Measurements from ENCODE around the gene AP3S2. TPM values are rescaled to one million over a fixed set of nuclear protein-coding genes. Genes with fewer than 3 reads are reported as not detected.
"Not testable (repeated sequence)": the region's sequence is repeated elsewhere in the genome, so short reads cannot be mapped to it uniquely, and the experiment has no call there.

Gene AP3S2
- total RNA-seq, 1 donor from 2014 or later: 46.9 TPM

DNA sequence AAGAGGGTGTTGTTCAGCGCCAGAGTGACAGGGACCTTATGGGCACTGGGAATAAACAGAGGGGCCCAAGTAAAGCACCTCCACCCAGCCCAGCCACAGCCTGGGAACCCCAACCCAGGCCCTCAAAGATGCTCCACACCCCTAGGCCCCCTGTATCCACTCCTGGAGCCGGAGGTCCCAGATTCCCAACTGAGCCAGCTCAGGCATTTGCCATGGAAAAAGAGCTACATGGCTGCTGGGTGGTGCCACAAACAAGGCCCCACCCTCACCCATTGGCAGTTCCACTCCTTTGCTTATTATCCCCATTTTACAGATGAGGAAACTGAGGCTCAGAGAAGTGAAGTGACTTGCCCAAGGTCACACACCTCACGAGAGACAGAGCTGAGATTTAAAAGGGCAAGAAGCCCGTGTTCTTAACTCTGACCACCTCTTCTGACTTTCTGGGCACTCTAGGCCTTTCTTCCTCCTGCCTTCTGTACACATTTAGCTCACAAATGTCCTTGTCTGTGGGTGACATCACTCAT, 96.1 kb downstream of the AP3S2 start:
- DNase-seq (ENCODE audit: missing footprints) (no peak), ATAC-seq (no peak)
- intact Hi-C loops (cut with DNase I): no loop called here

DNA sequence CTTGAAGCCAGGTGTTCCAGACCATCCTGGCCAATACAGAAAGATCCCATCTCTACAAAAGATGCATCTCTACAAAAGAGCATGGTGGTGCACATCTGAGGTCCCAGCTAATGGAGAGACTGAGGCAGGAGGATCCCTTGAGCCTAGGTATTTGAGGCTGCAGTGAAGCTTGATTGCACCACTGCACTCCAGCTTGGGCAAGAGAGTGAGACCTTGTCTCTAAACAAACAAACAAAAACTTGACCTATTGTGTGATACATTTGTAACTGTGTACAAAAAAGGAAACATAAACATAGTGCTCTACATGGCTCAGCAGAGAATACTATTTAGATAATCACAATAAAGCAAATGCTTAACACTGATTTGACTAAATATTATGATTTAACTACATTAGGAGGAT, 97.8 kb downstream of the AP3S2 start:
- no peak for DNase-seq (ENCODE audit: missing footprints)
- intact Hi-C loops (cut with DNase I): no loop called here
- no peak for ATAC-seq

DNA sequence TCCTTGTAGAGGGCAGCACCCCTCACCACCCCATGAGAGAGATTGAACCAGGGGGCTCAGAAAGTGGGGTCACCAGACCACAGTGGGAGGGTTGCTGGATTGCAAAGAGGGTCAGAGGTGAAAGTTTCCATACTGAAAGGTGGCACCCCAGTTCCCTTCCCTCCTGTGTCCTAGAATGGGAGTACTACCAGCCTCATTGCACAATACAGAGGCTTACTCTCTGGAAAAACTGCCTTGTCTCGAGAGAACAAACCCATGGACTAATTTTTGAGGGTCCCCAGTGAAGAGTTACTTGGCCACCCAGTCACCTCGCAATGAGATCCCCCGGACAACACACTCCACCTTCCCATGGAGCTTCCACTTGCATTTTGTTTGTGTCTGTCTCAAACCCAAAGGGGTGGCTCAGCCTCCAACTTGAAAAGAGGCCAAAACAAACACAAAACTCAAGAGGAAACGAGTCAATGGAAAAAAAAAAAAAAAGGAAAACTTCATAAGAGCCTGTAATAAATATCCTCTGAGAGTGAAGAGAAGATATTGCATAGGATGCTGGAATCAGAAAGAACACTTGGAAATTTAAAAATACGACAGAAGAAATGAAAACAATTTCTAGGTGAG, 99.1 kb downstream of the AP3S2 start:
- peak; percentile 56 for ATAC-seq
- DNase-seq (ENCODE audit: missing footprints): no peak
- intact Hi-C loops (cut with DNase I): no loop called here

DNA sequence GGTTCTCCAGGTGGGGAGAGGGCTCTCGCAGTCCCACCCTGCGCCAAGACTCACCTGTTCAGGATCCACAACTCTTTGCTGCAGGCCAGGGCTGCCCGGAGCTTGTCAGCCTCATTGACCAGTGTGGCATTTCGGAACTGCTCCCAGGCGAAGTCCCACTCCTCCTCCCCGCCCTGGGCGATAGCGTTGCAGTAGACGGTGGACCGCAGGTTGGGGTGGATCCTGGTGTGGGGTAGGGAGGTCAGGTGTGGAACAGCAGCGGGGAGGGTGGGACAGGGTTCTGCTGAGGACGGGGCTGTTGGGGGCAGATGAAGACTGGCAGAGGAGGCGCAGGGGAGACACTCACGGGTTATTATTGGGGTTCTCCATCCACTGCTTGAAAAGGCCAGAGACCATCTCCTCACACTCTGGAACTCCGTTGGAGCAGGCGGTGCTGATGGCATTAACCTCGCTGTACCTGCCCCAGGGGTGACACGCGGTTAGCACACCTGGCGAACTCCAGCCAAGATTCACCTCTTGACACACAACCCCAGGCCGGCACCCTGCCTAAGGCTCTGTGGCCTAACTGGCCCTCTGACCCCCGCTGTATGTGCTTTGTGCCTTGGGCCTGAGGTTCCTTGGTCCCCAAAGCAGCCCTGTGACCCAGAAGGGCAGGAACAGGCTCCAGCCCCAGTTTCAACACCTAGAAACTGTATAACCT, 101.5 kb downstream of the AP3S2 start:
- ATAC-seq: no peak
- intact Hi-C loops (cut with DNase I): no loop called here
- DNase-seq (ENCODE audit: missing footprints): no peak

- ATAC-seq (no peak), DNase-seq (ENCODE audit: missing footprints) (no peak)
- intact Hi-C loops (cut with DNase I): no loop called here
Observed at GRCh38 chr15:89790661-89791060, 103.1 kb downstream of the AP3S2 start.

DNA sequence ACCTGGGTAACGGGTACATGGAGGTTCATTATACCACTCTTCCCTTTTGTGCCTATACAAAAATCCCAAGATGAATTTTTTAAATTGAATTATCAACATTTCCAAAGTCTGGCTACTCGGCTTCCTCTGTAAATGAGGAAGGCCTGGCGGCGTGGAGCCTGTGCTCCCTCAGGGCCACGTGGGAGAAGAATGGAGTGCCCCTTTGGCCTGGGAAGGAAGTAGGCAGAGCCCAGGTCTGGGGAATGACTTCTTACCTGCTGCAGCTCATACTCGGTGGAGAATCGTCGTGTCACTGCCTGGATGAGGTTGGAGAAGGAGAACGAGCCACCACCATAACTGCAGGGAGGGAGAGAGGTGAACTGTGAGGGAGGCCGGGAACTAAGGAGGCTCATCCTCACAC, 103.6 kb downstream of the AP3S2 start:
- intact Hi-C loops (cut with DNase I): no loop called here
- no peak for ATAC-seq
- DNase-seq (ENCODE audit: missing footprints): no peak

DNA sequence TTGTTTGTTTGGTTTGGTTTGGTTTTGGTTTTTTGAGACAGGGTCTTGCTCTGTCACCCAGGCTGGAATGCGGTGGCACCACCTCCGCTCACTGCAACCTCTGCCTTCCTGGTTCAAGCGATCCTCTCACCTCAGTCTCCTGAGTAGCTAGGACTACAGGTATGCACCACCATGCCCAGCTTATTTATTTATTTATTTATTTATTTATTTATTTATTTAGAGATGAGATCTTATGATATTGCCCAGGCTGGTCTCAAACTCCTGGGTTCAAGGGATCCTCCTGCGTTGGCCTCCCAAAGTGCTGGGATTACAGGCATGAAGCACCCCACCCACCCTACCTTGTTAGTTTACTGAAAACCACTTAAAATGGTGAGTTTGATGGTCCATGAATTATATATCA, 105.2 kb downstream of the AP3S2 start:
- intact Hi-C loops (cut with DNase I); ATAC-seq; DNase-seq (ENCODE audit: missing footprints): not testable (repeated sequence)

DNA sequence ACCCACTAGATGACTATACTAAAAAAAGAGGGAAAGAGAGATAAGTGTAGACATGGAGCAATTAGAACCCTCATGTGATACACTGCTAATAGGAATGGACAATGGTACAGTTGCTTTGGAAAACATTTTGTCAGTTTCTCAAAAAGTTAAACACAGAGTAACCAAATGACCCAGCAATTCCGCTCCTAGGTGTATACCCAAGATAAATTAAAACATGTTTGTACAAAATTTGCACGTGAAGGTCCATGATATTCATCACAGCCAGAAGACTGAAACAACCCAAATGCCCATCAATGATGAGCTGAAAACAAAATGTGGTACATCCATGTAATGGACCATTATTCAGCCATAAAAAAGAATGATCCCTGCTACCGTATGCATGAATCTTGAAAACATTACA, 105.8 kb downstream of the AP3S2 start:
- no peak for ATAC-seq
- no peak for DNase-seq (ENCODE audit: missing footprints)
- intact Hi-C loops (cut with DNase I): no loop called here

- intact Hi-C loops (cut with DNase I): no loop called here
- DNase-seq (ENCODE audit: missing footprints) (no peak), ATAC-seq (no peak)
Observed at GRCh38 chr15:89785774-89786140, 108.0 kb downstream of the AP3S2 start.

DNA sequence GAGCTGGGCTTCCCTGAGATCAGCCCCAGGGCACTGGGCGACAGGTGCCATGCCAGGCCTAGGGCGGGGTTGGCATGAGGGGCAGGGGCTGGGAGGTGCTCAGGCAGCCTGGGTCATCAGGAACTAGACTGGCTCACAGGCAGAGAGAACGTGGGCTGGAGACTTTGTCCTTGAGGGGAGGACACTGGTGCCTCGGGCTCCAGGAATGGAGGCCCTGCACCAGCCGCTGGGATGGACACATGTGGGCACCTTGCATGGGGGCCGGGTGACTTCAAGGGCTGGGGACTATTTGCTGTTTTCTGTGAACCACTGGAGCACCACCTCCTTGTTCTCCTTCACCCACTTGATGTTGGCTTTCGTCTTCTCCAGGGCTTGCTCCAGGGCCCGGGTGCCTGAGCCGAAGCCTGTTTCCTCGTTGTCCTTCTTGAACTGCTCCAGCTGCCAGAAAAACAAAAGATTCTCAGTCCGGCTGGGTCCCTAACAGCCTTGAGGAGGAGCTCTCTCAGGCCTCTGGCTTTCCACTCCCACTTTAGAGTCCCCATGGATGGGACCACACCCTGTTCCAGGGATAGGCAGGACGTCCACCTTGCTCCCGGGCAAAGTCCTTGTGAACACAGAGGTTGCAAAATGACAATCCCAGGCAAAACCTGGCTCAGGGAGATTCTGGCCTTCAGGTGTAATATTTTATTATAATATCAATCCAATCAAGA, 108.6 kb downstream of the AP3S2 start:
- intact Hi-C loops (cut with DNase I): no loop called here
- ATAC-seq (peak; percentile 32), DNase-seq (ENCODE audit: missing footprints) (no peak)

DNA sequence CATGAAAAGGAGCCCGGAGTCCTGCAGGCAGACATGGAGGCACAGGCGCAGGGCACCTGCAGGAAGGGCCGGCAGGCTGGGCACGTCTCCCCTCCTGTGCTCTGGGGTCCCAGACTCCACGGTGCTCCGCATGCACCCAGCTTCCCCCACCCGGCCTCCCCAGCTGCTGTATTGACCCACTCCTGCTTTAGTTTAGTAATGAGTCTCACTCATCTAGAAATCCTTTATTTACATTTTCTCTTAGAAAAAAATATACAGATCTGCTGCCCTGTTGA, 109.2 kb downstream of the AP3S2 start:
- DNase-seq (ENCODE audit: missing footprints) (no peak), ATAC-seq (no peak)
- intact Hi-C loops (cut with DNase I): no loop called here

- intact Hi-C loops (cut with DNase I): no loop called here
- ATAC-seq: no peak
Observed at GRCh38 chr15:89783861-89784685, 109.7 kb downstream of the AP3S2 start.

GRCh38 chr15:89783111-89783860, 110.5 kb downstream of the AP3S2 start:
- no peak for DNase-seq (ENCODE audit: missing footprints)
- intact Hi-C loops (cut with DNase I): no loop called here
- ATAC-seq: peak; percentile 69

More at GRCh38 chr15:89783861-89784685, 109.7 kb downstream of the AP3S2 start:
- DNase-seq (ENCODE audit: missing footprints): peak; percentile 58

- intact Hi-C loops (cut with DNase I); DNase-seq (ENCODE audit: missing footprints); ATAC-seq: not testable (repeated sequence)
Observed at GRCh38 chr15:89782619-89782950, 111.2 kb downstream of the AP3S2 start.

GRCh38 chr15:89781891-89782618, 111.7 kb downstream of the AP3S2 start:
- intact Hi-C loops (cut with DNase I): no loop called here
- ATAC-seq (no peak), DNase-seq (ENCODE audit: missing footprints) (no peak)

- DNase-seq (ENCODE audit: missing footprints): peak; percentile 49
- ATAC-seq: no peak
- intact Hi-C loops (cut with DNase I): no loop called here
Observed at GRCh38 chr15:89781055-89781454, 112.7 kb downstream of the AP3S2 start.

DNA sequence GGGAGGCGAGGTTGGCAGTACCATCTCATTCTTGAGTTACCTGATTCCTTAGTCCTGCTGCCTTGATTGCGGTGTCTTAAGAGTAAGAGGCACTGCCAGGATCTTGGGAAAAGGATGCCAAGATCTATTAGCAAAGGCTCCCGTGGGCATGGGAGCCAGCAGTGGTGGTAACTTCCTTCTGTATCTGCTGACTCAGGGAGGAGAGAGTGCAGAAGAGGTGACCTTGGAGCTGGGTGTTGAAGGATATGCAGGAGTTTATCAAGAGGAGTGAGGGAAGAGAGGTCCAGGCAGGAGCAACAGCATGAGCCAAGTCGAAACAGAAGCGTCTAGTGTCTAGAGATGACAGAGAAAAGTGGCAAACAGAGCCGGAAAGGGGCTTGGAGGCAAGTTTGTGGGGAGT, 113.2 kb downstream of the AP3S2 start:
- ATAC-seq (no peak), DNase-seq (ENCODE audit: missing footprints) (no peak)
- intact Hi-C loops (cut with DNase I): no loop called here
